GM19023 (cell line): ENCODE data around the gene CD2.

Experiments
- ATAC-seq: cut with Tn5 transposase; IDR thresholded peaks from one replicate; pipeline ENCODE4 v1.9.1; 2021; ENCODE audit warnings: mild to moderate bottlenecking, moderate library complexity; ENCODE audit not compliant: unreplicated experiment

CD2 gene

DNA sequence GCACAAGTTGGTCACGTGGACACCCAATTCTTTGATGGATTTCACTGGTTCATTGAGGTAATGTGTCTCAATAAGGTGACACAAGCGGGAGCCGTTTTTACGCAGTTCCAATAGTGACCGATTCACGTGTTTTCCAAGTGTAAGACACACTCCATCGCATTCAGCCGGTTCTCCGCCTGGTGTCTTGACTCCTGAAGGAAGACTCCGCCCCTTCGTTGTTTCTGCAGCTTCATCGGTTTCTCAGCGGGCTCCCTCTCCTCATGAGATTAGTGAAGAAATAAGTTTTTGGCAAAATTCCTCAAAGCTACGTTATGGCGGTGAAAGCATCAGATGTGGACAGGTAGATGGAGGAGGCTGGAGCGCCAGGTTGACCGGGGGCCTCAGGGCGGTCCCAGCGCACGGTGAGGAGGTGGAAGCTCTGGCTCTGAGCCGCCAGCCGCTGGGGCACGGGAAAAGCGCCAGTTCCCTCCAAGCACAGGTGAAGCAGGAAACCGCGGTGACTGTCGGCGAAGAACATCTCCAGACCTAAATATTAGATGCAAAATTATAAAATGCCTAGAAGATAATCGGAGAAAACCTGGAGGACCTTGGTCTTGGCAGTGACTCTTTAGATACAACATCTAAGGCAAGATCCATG is 21.0 kb downstream of the CD2 start:
- ATAC-seq = no peak

DNA sequence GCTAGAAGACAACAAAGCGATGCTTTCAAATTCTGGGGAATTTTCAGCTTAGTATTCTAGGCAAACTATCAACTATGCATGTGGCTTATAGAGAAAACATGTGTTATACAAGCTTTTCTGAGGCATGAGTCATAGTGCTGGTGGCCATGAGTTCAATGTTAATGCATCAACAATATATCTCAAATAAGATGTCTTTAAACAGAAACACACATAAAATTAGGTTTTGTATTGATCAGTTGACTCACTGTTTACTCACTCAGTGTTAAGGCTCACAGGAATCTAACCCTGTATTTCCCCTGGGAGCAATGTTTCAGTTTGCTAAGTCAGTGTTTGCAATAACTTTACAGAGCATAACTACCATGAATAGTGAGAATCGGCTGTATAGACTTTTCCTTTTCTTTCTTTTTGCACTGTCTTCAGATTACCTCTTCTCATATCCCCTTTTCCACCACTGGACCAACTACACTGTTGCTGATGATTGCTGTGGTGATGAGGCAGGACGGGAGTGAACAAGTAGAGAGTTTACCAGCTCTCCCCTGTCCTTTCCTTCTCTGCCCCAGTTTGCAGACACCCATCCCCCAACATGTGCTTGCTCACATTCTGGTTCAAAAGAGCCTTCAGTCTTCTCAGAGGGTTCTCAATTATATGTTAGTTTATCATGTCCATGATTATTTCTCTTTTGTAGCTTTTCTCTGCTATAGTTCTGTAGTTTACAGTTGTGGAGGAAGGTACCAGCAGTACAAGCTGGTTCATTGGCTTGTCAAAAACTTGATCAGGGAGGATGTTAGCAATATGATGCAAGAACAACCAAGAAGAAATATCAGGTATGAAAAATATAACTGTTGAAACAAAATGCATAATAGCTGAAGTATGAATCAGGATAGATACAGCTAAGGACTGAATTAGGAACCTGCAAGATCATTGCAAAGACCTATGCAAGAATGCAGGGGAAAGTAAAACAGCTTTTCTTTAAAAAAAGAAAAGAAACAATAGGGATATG is 23.9 kb downstream of the CD2 start:
- ATAC-seq = no peak

- ATAC-seq = no peak
Measured at GRCh38 chr1:116781034-116781433, 26.8 kb downstream of the CD2 start.

DNA sequence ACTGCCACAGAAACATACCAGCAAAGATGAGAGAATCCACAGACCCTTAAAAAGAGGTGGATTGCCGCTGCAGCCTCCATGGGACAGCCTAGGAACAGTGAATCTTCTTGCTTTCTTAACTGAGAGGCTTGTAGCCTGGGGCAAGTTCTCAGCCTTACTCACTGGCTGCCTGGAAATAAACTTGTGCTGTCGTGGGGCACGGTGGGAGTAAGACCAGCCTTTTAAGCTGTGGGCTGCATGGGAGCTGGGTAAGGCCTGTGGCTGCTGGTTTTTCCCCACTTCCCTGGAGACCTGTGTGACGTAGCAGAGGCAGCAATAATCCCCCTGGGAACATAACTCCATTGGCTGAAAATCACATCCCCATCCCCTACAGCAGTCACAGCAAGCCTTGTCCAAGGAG is 30.8 kb downstream of the CD2 start:
- no peak for ATAC-seq

GRCh38 chr1:116786049-116786448 is 31.8 kb downstream of the CD2 start:
- ATAC-seq = no peak

GRCh38 chr1:116791727-116792126 is 37.5 kb downstream of the CD2 start:
- no peak for ATAC-seq

DNA sequence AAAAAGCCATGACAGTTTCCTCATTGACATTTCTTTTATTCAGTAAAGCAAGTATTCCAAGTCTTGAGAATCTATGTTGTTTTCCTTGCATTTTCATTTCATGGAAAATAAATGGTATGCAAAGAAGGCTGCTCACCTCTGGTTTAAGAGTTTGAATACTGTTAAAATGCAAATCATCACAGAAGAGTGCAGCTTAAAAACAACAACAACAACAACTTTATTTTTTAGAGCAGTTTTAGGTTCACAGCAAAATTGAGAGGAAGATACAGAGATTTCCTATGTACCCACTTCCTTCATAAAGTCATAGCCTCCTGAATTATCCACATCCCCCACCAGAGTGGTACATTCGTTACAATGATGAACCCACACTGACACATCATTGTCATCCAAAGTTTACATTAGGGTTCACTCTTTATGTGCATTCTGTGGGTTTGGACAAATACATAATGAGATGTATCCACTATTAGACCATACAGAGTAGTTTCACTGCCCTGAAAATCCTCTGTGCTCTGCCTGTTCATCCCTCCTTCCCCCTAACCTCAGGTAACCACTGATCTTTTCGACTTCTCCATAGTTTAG is 39.2 kb downstream of the CD2 start:
- no peak for ATAC-seq

GRCh38 chr1:116794371-116794770 is 40.1 kb downstream of the CD2 start:
- no peak for ATAC-seq

- peak; percentile 78 for ATAC-seq
Measured at GRCh38 chr1:116794804-116795481, 40.7 kb downstream of the CD2 start.

DNA sequence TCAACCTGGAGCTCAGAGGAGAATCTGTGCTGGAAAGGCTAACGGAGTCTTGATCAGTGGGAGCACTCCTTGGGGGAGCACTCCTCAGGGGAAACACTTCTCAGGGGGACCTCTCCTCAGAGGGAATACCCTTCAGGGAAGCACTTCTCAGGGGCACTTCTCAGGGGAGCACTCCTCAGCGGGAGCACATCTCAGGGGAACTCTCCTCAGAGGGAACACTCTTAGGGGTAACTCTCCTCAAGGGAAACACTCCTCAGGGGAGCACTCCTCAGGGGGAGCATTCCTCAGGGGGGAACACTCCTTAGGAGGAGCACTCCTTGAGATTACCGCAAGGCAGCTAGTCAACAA is 41.2 kb downstream of the CD2 start:
- ATAC-seq = no peak

GRCh38 chr1:116804736-116805135 is 50.5 kb downstream of the CD2 start:
- no peak for ATAC-seq

- no peak for ATAC-seq
Measured at GRCh38 chr1:116805398-116805797, 51.2 kb downstream of the CD2 start.

- peak; percentile 48 for ATAC-seq
Measured at GRCh38 chr1:116806245-116806644, 52.0 kb downstream of the CD2 start.

- no peak for ATAC-seq
Measured at GRCh38 chr1:116806671-116807070, 52.4 kb downstream of the CD2 start.

DNA sequence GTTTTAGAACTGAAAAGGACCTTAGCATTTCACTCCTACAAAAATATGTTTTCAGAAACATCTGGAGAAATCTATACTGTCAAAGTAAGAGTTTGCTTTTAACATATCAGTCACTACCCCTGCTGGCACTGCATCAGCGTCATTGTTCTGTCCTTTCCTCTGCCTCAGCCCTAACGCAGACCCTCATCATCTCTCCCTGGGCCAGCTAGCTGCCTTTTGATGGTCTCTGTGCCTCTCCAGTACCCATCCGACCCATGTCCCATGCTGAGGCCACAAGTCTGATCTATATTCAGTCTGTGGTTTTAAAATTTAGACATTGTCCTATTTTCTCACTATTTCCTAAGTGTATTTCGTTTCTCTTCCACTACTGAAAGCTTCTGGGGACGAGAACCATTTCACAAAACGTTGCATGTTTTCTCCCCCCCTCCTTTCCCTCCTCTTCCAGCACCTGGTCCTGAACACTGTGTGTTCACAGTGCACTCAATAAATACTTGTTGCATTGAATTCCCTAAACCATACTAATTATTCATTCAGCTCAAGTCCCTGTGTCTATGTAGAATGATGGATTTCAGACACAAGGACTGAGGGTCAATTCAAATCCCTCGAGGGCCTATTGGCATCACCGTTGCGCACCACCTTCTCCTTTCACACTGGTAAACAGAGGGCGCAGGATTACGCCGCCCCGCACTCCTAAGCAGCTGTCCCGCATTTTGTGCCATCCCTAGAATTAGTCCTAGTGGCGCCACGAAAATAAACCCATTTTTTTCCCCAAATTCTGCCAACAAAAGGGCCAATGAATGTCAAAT is 53.4 kb downstream of the CD2 start:
- ATAC-seq = no peak

DNA sequence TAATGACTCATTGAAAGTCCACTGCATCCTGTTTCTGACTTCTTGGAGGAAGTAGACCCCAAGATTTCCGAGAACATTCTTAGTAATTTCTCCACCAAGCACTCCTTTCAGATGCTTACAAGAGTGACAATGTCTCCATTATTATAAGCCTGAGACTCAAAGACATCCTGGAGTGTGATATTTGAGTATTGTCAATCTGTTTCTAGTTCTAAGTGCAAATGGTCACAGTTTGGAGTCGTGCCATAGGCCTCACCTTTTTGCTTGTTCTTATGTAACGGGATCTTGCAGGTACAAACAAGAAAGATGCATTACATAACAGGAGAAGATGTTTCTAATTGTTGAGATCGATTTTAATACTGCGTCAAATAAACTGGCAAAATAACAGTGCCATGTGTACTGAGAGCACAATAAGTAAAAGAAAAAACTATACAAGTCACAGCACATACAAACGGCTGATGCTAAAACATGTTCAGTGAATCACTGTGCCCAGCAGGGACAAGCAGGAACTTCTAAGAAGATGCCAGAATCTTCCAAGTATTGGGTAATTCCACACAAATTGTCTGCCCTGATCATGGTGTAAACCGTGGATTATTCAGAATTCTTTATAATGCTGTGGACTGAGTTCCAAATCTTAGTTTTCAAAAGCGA is 54.1 kb downstream of the CD2 start:
- no peak for ATAC-seq

DNA sequence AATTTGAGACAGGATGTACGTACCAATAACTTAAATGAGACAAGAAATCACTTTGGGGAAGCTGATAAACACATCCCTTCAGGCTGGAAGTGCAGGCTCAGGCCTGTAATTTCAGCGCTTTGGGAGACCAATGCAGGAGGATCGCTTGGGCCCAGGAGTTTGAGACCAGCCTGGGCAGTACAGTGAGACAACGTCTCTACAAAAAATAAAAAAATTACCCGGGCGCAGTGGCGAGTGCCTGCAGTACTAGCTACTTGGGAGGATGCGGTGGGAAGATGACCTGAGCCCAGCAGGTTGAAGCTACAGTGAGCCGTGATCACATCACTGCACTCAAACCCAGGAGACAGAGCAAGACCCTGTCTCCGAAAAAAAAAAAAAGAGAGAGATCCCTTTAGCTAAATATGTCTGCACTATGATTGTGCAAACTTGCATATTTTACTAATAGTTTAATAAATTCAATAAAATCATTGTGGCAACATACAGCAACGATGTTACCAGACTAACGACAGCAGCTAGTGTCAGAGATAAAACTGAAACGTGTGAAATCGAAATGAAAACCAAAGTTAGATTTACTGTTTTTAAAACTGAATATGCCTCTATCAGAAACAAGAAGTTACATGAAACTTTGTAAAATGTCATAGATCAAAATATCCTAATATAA is 54.7 kb downstream of the CD2 start:
- no peak for ATAC-seq

GRCh38 chr1:116811321-116811720 is 57.1 kb downstream of the CD2 start:
- ATAC-seq = no peak

- no peak for ATAC-seq
Measured at GRCh38 chr1:116814926-116815723, 60.9 kb downstream of the CD2 start.
